HG03571 (cell line): Measurements from ENCODE around the gene OVCA2.
"Not testable (repeated sequence)": the region's sequence is repeated elsewhere in the genome, so short reads cannot be mapped to it uniquely, and the experiment has no call there.

Experiments used
- ATAC-seq: cut with Tn5 transposase; IDR thresholded peaks from one replicate; pipeline ENCODE4 v1.9.1; 2021; ENCODE audit not compliant: unreplicated experiment

The OVCA2 gene

DNA sequence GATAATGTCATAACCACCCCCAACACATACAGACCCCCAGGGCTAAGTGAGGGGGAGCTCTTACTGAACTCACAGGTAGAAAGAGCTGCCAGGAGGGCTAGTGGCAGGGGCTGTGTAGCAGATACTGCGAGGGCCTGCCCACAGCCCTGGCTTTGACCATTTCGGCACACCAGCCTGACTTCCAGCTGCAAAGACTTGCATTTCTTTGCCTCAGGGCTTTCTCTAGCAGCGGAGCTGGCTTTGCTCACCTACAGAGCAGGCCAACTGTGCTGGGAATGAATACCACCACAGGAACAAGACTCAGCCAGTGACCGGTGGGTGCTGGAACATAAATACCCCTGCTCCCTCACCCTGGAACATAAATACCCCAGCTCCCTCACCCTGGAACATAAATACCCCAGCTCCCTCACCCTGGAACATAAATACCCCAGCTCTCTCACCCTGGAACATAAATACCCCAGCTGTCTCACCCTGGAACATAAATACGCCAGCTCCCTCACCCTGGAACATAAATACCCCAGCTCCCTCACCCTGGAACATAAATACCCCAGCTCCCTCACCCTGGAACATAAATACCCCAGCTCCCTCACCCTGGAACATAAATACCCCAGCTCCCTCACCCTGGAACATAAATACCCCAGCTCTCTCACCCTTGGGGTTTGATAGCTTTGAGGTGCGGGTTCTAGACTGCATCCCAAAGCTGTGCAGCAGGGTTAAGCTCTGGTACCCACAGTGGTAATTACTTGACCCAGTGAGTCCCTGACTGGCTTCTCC lies 28.4 kb upstream of the OVCA2 start:
- ATAC-seq, result not testable (repeated sequence)

DNA sequence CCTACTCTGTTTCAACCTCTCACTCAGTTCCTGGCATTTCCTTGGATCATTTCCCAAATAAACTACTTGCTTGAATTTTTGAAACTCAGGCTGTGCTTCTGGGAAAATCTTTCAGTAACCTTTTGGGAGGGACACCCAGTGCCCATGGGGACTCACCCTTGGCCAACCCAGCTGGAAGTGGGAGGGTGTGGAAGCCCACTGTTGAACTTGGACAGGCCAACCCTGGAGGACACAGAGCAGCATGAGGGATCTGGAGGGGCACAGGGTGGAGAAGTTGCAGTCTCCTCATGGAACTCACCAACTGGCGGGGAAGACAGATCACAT lies 27.9 kb upstream of the OVCA2 start:
- no peak for ATAC-seq

DNA sequence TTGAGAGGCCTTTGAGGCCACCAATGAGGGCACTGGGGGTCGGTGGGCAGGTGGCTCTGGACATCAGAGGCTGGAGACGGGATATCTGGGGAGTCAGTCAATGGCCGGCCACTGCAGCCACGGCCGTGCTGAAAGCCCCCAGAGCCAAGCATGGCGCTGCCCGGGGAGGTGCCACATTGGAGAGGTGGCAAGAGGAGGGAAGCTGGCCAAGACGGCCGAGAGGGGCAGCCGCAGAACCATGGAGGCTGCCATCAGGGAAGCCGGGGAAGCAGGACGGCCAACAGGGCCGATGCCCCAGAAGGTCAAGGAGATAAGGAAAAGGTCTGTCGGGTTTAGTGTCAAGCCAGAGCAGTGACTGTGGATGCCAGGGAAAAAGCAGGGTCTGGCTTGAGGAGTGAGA lies 26.5 kb upstream of the OVCA2 start:
- no peak for ATAC-seq

DNA sequence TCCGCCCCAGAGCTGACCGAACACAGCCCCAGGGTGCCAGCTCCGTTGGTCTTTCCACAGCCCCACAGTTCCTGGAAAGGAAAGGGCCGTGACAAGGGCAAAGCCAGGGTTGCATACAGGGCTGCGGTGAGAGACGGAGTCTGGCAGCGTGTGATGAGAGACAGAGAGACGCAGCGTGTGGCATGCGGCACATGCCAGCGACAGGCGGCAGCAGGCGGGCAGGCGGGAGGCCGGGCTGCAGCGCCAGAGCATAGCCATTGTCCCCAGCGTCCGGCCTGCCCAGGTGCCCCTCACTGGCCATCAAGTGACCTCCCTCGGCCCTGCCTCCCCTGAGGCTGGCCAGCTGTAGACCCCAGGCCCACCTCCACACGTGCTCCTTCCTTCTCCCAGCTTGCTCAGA lies 25.3 kb upstream of the OVCA2 start:
- no peak for ATAC-seq

DNA sequence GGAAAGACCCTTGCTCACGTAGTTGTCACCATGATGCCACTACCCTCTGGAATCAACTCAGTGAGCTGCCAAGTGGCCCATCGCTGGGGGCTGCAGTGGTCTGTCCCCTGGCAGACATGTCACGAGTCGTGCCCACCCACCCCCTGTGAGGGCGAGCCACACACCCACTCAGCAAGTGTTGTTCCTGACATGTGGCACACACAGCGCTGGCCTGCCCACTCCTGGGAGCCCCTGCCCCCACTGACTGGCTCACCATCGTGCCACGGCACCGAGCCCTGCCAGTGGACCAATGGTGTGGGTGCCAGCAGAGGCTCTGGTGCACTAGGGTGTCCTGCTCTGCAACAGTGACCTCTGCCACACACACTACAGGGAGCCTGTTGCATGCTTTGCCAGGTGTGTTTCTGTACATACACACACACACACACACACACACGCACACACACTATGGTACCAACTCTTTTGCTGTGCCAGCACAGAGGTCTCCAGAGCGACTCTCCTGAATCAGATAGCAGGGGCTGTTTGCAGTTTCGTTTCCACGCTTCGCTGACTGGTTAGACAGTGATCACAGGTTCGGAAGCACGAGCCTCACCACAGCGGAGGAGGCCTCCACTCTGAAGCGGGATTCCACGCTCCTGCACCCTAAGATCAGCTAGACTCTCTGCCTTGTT lies 24.4 kb upstream of the OVCA2 start:
- no peak for ATAC-seq

DNA sequence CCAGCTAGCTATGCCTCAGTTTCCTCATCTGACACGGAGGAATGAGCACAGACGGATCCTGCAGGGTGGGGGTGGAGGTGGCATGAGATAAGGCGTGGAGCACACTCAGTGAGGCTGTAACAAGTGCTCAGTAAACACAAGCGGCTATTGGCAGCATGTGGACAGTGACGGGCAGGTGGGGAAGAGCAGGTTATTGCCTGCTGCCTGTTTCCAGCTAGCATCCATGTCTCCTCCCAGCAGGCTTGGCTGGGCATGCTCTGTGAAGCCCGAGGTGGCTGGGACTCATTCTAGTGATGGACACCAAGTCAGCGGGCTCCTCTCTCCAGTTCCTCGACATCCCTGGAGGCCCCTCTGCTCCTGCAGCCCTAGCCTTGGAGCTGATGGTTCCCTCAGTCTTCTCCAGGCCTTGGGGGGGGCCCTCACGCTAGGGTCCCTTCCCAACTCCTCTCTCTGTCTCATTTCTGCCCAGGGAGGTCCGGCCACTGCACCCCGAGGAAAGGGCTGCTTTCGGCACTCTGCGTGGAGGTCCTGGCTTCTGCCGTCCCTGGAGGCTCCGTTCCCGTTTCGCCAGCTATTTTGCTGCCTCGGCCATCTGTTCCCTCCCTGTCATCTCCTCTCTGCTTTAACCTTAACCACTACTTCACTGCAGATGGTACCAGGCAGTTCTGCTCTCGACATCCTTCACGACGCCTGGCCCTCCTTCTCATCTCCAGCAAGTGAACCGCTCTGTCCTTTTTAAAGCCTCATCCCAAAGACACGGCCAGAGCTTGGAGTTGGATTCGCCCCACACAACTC lies 22.9 kb upstream of the OVCA2 start:
- no peak for ATAC-seq

DNA sequence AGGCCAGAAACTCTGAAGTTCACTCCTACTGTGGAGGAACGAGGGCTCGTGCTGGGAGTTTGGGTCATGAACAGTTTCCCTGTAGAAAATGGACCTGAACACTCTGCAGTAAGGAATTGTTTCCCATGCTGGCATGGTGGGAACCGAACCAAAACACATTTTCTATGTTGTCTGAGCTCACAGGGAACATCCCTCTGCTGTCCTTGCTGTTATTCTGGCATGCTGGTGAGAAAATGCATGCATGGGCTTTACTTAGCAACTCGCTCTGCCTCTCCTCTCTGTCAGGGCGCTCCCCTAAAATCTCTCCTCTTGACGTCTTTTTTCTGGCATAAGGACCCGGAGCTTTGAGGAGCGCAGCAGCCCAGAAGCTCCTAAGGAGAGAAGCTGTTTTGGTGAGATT lies 22.1 kb upstream of the OVCA2 start:
- ATAC-seq, result no peak

DNA sequence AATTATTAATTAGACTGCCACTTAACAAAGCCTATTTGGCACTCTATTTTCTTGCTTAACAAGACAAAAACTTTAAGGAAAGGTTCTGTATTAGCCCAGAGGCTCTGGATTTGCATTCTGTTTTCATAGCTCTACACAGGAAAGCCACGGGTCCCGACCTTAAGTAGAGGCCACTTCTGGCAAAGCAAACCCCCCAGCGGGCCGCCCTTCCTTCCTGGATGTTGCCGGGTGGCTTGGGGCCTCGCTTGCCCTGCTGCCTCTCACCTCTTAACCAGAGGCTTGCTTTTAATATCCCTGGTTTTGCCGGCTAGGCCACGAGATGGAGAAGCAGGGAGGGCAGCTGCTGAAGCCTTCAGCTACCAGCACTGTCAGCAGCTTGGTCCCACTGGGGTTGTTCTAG lies 21.1 kb upstream of the OVCA2 start:
- ATAC-seq, result no peak

DNA sequence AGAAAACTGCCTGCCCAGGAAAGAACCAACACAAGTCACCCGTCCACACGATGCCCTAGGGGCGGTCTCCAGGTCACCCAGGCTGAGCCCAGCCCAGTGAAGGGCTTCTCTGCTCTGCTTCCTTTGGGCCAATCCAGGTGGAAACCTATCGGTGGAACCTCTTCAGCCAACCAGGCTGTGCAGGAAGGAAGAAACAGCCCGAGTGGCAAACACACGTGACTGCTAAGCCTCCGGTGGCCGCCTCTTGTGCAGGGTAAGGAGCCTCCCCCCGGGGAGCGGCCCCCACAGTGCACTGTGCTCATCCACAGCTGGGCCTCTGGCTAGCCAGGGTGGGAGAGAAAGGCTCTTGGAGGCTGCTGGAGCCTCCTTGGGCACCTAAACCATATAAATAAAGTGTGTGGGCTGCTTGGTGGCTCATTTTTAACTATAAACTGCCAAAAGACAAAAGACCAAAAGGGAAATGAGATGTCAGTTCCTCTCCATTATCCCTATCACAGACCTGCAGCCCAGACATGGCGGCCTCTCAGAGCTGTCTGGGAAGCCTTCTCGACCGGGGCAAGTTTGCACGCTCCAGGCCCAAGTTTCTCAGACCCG lies 19.1 kb upstream of the OVCA2 start:
- ATAC-seq, result no peak

DNA sequence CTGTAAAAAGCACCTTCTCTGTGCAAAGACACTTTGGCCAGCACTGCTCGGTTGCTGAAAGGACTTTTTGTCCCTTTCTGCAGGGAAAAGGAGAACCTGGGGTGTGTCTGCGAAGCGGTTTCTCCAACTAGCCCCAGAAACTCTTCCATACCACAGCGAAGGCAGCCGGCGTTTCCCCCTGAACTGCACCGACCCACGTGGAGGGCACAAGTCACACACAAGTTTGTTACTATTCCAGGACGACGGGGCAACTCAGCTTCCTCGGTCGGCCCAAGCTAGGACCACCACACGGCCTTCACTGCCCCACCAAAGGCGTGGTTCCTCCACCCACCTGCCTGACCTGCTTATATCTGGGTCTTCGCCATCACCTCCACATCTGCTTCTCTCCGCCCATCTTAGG lies 18.6 kb upstream of the OVCA2 start:
- no peak for ATAC-seq

DNA sequence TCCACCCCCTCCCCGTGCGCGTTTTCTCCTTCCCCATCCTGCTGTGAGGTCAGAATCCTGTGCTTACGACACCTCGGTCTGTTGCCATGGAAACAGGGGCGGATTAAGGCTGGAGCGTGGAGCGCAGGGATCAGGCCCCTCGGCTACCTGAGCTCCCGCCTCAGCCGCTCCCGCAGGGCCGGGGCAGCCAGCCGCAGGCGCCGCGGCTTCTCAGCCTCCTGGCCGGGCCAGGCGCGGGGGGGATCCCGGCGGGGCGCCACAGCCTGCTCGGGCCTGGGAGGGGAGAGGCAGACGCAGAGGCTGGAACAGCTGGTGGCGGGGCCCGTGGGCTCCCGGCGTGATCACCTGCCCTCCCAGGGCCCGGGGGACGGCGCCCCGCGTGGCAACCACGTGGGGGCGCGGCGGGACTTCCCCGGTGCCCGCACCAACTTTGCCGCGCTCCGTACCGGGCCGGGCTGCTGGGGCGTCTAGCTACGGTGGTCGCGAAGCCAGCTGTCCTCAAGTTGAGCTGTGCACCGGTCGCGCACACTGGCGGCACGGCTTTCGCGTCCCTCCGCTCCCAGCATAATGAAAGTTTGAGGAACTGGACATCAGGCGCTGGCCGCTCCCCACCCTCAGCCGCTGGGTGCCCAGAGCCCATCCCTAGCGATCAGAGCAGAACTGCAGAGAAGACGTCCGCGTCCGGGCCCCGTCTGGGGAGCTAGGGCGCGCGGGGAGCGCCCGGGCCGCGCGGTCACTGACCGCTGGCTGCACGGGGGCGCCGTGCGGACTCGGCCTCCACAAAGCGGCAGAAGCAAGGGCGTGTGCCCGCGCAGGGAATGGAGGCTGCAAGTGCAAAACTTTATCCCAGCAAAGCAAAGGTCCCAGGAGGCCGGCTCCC lies 17.9 kb upstream of the OVCA2 start:
- no peak for ATAC-seq

DNA sequence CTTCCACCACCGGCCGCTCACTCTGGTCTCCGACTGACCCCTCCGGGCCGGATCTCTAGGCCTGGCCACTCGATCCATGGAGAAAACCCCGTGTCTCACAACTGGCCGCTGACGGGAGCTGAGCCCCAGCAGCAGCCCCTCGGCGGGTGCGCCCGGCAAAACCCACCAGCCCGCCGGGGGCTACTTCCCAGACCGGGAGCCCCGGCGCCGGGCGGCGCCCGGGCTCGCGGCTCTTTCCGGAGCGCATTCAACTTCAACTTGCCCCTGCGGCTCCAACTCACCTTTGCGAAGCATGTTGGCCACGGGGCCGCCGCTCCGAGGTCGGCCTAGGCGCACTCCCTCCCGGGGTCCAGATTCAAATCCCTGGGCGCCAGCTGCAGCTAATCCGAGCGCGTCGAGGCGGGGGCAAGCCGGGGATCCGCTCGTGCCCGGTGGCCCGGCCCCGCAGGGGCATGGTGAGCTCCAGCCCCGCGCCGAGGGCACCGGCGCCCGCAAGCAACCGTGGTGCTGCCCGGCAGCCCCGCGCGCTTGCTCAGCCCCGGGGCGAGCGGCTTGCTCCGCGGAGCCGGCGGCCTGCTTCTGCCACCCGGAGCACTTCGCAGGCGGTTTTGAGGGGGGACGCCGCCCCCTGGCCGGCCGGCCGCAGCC lies 17.1 kb upstream of the OVCA2 start:
- ATAC-seq, result no peak

DNA sequence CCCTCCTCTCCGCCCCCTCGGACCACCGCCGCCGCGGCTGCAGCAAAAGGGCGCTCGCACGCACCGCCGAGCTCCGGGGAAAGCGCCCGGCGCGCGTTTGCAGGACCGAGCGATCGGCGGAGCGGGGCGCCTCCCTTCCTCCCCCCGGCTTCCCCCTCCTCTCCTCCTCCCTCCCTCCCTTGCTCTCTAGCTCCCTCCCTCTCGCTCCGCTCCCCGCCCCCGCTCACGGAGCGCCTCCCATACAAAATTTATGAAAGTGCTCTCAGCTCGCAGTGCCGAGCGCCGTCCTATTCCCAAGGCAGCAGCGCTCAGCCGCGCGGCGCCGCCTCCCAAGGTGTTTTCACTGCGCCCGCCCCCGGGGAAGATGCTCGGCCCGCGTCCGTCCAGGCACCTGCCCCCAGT lies 16.6 kb upstream of the OVCA2 start, which contains the start of gene RTN4RL1:
TSS of gene RTN4RL1 (minus strand) at position 115 of the 402 bp plus-strand sequence. CDS start 469 bp downstream, outside the sequence.
- no peak for ATAC-seq

DNA sequence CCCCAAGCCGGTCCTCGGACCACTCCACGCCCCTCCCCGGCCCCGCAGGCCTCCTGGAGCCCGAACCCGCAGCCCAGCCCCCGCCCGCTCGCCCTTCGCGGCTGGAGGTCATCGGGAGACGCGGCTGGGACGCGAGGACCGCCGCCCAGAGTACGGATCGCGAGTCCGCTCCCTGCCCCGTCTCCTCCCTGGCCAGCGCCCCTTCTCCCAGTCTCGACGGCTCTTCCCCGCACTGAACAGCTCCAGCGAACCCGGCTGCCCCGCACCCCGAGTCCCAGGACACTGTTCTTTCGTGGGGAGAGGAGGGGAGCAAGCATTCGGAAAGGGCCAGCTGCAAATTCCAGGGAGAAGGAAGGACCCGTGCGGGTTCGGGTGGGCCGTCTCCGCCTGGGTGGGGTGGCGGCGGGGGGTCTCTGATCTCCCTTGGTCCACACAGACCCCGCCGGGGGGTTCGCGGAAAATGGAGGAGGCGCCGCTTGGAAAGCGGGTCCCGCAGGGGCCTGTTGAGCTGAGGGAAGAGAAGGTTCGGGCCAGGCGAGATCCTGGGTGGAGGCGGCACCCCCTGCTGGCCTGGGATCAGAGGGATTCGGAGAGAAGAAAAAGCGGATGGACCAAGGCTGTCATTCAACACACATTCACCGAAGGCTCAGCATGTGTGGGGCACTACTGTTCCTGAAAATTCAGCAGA lies 16.1 kb upstream of the OVCA2 start:
- ATAC-seq, result no peak

DNA sequence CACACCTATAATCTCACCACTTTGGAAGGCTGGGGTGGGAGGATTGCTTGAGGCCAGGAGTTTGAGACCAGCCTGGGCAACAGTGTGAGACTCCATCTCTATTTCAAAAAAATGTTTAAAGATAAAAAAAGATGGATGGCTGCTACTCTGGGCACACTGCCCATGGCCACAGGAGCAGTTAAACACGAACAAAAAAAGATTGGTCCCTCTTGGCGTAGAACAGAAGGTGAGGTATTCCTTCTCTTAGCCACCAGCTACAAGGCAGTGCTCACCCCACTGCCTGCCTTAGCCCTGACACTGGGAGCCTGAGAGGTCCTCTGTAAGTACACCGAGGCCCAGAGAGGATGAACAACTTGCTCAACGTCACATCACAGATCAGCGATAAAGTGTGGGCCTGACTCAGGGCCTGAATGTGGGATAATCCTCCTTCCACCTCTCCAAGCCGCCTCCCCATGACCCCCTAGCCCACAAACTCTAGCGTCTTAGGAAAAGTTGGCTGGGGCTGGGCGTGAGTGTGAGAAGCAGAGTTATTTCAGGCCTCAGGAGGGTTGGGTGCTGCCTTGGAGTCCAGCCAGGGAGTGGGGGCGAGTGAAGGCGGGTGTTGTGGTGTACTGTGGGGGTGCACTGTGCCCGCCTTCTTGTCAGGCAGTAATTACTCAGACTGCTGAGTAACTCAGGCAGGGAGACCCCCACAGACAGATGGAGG lies 14.1 kb upstream of the OVCA2 start:
- ATAC-seq, result no peak

DNA sequence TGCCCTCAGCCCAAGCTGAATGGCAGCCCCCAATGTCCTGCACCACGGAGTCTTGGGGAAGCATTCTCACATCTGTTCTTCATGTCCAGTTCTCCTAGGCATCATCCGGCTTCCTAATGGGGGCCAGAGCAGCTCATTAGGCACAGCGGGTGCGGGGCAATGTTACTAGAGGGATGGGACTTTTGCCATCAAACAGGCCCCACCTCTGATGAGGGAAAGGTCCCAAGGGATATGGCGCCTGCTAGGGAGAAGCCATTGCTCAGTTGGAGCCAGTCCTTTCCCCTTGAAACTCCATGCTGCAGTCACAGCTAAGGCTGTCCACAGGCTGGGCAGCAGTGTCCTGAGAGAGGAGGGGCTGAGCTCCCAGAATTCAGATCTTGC lies 13.6 kb upstream of the OVCA2 start:
- ATAC-seq, result no peak

DNA sequence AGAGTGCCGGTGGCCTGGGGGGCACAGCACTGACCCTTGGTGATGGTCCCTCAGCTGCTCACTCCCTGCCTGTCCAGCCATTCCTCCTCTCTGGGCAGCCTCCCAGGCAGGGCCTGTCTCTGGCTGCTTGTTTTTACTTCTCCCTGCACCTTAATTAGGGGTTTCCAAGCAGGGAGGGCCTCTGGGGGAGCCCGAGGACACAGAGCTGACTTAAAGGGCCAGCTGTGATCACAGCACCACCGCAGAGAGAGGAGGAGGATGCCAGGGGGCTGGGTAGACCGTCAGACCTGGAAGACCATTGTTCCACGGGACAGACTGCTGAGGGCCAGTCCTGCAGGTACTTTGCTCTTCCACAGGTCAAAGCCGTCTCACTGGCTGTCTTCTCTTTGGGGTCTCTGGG lies 13.1 kb upstream of the OVCA2 start:
- ATAC-seq, result no peak

DNA sequence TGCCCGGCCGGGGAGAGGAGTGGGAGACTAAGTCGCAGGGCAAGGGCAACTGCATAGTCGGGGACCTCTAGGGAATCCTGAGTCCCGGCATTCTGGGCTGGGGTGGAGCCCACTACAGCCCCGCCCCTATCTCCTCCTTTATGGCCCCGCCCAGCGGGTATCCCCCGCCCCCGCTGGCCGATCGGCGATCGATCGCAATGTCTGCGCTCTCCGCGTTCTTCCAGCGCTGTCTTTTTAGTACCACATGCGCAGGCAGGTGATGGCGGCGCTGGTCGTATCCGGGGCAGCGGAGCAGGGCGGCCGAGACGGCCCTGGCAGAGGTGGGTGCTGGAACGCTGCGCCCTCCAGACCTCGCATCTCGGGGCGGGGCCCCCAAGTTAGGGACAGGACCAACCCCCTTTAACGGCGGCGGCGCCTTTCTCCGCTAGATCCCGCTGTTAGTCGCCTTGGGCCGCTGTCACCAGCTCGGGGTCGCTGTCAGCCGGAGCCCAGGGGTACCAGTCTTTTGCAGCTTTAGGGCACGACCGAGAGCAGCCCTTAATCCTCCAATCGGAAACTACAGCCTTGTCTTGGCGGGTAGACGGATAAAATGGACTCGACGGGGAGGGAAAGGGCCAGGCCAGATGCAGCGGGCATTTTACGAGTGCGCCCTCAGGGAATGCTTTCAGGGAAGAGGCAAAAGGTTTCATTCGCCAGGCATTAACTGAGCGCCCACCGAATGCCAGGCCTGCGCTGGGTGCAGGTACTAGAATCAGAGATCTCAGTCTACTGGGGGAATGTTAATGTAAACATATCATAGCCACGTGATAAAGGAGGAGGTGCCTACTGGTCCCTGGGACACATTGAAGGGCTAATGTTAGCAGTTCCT lies 11.7 kb upstream of the OVCA2 start, which contains the start of gene DPH1:
TSS of gene DPH1 (plus strand) at position 243 of the 868 bp plus-strand sequence. CDS start at position 260, 17 bp downstream.
- peak; percentile 49 for ATAC-seq
